Stimulated activated naive CD4-positive, alpha-beta T cell (primary cell): Measurements from ENCODE around the gene ZC3H15.
A peak's percentile ranks its signal among the peaks of the same experiment; 100 is the strongest.
"Not testable (repeated sequence)": the region's sequence is repeated elsewhere in the genome, so short reads cannot be mapped to it uniquely, and the experiment has no call there.

Experiments used
- DNase-seq, 6 experiments: peaks; one replicate each; lab custom pipeline; 2025; lab: John Stamatoyannopoulos, UW

The ZC3H15 gene

DNA sequence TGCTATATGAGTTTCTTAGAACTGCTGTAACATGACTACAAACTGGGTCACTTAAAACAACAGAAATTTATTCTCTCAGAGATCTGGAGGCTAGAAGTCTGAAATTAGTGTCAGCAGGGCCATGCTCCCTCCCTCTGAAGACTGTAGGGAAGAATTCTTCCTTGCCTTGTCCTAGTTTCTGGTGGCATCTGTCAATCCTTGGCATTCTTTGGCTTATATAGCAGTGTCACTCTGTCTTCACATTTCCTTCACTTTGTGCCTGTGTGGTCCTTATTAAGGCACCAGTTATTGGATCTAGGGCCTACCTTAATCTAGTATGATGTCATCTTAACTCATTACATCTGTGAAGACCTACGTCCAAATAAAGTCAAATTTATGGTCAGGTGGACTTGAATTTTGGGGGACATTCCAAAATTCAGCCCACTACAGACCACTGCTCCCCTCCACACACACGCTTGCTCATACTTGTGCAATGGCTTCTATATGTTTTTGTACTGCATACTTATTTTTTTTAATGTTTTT lies 7.6 kb downstream of the ZC3H15 start:
- no peak for DNase-seq

DNA sequence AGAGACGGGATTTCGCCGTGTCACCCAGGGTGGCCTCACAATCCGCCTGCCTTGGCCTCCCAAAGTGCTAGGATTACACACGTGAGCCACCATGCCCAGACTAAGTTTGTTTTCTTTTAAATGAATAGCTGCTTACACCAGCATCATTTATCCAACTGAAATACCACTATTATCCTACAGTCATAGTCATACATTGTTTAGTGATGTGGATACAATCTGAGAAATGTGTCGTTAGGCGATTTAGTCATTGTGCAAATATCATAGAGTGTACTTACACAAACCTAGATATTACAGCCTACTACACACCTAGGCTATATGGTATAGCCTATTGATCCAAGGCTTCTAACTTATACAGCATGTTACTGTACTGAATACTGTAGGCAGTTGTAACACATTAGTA lies 10.3 kb downstream of the ZC3H15 start:
- no peak for DNase-seq

DNA sequence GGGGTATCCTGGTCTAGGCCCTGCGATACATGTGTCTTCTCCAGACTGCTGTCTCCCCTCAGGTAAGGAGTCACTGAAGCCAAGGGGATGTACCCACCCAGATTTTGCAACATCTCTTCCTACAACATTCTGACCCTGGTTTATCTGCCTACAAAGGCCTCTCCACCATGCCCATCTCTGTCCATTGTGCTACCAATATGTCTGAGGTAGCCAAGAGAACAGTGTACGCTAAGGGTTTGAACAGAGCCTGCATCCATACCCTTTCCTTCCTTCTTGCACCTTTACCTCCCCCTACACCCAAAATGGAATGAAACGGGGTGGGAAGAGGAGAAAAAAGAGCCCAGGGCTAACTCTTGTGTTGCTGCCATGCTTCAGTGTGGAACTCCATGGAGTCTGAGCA lies 11.9 kb downstream of the ZC3H15 start:
- DNase-seq = no peak

DNA sequence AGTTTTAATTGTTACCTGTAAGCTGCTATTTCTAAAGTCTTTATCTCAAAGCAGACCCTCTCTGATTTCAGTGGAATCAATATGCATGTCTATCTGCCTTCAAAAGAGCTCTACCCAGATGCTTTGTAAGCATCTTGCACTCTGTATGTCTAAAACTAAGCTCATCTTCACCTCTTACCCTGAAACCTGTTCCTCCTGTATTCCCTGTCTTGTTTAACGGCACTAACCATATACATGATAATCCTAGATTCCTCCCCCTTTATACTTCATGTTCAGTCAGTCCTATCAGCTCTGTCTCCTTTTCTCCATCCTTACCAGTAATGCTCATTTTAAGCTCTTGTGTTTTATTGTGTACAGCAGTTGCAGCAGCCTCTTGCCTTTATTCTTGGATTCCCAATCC lies 12.8 kb downstream of the ZC3H15 start:
- no peak for DNase-seq

DNA sequence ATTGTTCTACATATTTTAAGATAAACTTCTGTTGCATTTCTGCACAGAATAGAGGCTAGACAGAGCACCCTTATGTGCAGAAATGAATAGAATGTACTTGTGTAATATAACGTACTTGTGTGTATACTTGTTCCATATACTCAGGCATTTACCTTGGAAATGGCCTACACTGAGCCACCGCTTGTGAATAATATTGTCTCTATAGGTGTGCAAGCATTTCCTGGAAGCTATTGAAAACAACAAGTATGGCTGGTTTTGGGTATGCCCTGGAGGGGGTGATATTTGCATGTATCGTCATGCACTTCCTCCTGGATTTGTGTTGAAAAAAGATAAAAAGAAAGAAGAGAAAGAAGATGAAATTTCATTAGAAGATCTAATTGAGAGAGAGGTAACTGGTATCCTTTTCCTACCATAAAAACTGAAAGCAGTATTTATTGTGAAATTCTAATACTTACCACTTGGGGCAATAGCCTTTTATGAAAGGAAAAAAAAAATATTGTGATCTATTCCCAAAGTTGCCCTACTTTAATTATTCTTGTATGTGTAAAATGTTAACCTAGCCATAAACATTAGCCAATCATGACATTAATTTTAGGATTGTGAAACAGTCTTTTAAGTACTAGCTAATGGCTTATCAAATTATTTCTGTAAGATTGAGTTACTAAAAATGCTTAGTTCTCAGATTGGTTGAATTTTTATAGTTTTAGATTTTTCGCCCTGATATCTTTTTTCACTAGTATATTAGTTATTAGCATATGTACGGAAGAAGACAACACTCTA lies 18.0 kb downstream of the ZC3H15 start:
- peak in 2 of 6 experiments; percentile 18 to 36 for DNase-seq

DNA sequence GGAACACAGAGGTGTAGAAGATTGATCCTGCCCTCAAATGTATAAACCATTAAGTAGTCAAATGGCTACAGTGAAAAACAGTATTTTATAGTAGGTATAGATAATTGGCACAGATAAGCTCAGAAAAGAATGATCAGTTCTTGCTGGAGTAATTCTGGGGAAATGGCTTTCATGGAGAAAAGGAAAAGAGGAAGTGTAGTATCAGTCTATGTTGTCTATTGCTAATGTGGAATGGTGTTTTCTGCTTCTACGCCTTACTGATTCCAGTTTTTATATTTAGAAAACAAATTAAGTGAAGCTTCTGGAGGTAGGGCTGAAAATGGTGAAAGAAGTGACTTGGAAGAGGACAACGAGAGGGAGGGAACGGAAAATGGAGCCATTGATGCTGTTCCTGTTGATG lies 22.2 kb downstream of the ZC3H15 start:
- DNase-seq = no peak

DNA sequence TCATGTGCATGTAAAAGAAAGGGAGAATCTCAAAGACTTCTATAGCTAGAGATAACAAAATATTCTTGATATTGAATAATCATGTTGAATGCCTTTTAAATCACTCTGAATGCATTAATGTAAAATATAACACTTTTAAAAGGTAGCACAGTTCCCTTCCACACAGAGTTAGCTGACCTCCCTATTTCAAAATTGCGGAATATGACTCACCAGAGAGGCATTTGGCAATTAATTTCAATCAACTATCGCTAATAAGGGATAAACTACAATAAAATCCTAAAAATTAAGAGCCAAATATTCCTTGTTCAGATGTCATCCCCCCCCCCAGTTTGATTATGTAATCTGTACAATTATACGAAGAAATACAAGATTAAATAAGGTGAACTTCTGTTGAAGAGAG lies 29.3 kb downstream of the ZC3H15 start:
- no peak for DNase-seq

DNA sequence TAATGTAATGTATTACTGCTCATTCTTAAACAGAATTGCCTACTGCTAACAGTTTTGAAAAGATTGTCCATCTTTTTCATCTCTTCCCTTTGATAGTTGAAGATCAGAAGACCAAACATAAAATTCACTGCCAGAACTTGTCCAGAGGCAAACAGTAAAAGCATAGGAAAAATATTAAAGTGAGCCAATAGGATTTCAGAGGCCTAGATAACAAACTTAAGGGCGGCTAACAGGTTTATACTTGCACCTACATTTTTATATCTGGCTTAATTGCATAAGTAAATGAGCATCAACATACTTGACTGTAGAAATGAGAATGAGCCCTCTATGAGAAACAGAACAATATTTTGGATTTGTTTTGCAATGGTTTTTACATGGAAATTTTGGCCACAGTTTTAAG lies 30.3 kb downstream of the ZC3H15 start:
- no peak for DNase-seq

DNA sequence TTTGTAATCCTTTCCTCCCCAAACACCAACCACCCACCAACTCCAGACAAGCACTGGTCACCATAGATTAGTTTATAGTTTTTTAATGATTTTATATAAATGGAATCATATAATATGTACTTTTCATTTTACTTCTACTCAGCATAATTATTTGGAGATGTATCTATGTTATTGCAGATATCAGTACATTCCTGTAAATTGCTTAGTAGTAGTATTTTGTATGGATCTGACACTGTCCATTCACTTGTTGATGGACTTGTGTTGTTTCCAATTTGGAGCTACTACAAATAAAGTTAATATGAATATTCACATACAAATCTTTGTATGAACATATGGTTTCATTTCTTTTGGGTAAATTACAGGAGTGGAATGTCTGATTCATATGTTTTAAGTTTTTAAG lies 31.0 kb downstream of the ZC3H15 start:
- DNase-seq = no peak

DNA sequence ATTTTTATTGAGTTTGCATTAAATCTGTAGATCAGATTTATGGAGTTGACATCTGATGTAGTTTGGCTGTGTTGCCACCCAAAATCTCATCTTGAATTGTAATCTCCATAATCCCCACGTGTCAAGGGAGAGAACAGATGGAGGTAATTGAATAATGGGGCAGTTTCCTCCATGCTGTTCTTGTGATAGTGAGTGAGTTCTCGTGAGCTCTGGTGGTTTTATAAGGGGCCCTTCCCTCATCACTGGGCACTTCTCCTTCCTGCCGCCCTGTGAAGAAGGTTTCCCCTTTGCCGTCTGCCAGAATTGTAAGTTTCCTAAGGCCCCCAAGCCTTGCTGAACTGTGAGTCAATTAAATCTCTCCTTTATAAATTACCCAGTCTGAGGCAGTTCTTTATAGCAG lies 32.2 kb downstream of the ZC3H15 start:
- no peak for DNase-seq

DNA sequence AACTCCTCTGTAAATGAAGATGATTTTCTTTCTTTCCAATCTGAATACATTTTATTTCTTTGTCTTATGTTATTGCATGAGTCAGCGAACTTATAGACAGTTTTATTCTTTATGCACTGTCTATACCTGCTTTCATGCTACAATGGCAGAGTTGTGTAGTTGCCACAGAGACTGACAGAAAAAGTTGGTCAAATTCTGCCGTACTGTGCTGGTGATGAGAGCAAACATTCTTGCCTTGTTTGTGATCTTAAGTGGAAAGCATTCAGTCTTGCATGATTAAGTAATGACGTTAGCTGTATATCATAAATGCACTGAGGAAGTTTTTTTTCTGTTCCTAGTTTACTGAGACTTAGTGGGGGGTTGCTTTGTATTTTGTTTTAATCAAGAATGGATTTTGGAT lies 32.9 kb downstream of the ZC3H15 start:
- DNase-seq = no peak

DNA sequence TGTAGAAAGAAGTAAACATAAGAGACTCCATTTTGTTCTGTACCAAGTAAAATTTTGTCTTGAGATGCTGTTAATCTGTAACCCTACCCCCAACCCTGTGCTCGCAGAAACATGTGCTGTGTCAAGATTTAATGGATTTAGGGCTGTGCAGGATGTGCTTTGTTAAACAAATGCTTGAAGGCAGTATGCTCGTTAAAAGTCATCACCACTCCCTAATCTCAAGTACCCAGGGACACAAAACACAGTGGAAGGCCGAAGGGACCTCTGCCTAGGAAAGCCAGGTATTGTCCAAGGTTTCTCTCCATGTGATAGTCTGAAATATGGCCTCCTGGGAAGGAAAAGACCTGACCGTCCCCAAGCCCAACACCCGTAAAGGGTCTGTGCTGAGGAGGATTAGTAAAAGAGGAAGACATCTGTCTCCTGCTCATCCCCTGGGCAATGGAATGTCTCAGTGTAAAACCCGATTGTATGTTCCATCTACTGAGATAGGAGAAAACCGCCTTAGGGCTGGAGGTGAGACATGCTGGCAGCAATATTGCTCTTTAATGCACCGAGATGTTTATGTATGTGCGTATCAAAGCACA lies 35.6 kb downstream of the ZC3H15 start:
- not testable (repeated sequence) for DNase-seq

DNA sequence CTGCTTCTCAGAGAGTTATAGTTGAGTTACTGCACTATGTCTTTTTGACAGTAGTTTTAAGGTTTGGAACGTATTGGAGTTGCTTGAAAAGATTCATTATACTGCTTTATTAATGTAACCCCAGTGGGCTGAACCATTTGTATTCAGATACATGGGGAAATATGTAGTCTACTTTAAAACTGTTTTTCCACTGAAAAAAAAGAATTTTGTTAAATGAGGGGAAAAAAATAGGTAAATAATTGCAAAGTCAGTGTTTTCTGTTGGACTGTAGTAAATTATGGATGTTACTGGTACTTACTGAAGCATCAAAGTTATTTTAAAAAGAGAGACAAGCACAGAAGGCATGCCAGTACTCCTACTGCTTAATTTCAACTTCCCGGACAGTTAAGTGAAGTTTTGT lies 36.4 kb downstream of the ZC3H15 start:
- no peak for DNase-seq

DNA sequence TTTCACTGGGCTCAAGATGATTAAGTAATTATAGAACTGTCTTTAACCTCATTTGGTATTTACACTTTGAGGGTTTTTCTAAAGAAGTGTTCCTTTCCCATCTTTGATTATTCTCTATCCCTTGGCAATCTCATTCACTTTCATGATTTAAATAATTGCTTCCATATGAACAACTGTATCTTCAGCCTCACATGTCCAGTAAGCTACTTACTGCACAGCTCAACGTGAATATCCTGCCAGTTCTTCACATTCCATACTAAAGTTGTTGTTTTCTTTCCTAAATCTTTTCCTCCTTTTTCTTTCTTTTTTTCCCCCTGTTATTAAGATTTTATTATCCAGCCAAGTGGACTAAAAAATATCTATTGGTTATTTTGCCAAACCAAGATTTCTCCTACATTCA lies 37.7 kb downstream of the ZC3H15 start:
- no peak for DNase-seq

DNA sequence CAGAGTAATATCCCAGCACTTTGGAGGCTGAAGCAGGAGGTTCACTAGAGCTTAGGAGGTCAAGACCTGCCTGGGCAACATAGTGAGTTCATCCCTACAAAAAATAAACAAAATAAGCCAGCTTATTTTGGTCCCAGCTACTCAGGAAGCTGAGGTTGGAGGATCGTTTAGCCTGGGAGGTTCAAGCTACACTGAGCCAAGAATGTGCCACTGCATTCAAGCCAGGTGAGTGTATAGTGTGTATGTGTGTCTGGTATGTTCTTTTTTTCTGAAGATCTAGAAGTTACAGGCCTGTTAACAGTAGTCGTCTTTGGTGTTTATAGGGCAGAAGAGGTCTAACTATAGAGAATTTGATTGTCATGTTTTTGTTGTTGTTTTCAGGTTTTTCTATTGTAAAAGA lies 40.2 kb downstream of the ZC3H15 start:
- DNase-seq = no peak

DNA sequence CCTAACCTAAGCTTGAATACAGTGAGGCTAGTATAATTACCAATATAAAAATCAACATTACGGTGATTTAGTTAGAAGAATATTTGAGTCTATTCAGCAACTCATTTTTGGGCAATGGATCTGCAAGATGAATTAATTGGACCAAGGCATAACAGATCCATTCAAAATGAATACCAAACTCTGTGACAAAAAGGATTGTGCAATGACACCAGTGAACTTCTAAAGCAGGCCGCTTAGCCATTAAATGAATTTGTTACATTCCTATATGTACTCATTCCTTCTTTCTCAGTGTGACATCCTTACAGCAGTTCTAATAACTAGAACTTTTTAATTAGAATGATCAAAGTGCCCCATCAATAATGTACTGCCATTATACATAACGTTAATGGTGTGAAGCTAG lies 44.3 kb downstream of the ZC3H15 start:
- no peak for DNase-seq

DNA sequence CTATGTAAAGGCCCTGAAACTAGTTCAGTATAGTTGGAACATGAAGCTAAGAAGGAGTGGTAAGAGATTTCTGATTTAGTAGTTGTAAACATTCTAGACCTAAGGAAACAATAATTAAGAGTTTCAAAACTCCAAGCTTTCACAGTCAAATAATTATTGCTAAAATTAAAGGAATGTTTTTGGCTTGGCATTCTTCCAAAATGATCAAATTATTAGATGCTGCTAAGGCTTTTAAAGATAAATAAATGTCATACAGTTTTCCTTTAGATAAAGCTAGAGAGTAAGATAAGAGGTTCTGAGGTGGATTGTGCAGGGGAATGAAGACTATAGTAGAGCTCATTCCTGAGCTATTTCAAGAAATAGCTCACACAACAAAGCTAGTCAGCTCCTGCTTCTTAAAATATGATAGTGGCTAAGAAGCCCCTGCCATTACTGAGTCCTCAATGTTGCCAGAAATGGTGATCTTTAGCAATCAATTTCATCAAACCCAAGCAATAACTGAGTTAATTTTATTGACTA lies 45.3 kb downstream of the ZC3H15 start:
- no peak for DNase-seq

DNA sequence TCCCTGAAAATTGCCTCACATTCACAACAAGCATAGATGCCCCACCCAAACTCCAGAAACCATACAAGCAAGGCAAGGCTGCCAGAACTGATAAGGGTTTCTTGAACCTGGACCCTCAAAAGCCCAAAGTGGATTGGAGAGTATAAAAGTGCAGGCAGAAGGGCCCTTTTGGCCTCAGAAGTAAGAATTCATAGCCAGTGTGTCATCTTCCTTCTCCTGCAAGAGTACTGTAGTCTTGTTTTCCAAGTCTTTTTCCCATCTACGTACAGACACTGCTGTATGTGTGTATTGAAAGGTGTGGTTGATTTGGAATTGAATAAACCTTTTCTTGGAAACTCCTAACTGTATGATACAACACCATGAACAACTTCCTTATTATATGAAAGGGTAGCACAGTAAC lies 46.8 kb downstream of the ZC3H15 start:
- no peak for DNase-seq

DNA sequence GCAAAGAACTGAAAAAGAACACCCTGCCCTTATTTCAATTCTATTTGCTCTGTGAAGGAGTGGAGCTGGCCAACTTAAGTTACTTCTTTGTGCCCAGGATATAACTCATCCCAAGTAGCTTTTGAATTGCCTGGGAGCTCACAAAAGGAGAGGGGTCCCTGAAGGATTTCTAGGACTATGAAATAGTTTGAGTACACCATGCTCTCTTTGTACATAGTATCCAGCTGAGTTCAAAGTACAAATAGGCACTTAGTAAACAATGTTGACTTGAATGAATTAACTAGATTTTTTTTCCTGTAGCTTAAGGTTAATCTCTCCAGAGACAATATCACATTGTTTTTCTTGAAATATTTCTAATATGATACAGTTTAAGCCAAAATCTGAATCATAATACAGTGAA lies 47.7 kb downstream of the ZC3H15 start:
- DNase-seq = no peak

DNA sequence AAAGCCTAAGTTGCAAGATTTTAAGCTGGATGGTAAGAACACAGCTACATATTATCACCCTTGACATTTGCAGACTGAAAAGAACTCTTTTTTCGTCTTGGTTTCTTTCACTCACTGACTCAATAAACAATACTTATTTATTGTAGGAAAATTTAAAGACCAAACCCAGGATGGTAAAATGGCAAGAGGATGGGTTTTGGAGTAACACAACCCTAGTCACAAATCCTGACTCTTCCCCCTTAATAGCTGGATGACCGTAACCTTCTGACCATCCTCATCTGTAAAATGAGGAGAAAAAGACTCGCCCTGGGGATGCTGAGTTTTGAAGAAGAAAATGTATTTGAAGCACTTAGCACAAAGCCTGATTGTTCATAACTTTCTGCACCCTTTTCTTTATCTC lies 48.3 kb downstream of the ZC3H15 start:
- no peak for DNase-seq

DNA sequence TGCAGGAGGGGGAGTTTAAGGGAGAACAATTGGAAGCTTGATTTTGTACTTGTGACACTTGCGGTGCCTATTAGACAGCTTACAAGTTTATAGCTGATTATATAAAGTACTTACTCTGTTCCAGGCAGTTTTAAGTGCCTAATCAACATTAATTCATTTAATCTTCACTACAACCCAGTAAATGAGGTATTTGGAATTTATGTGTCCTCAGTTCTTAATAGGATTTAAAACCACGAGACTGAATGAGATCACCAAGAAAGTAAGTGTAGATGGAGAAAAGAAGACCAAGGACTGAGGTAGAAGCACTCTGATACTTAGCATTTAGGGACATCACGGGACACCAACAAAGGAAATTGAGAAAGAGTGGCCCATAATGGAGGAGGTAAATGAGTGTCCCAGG lies 49.8 kb downstream of the ZC3H15 start:
- no peak for DNase-seq

DNA sequence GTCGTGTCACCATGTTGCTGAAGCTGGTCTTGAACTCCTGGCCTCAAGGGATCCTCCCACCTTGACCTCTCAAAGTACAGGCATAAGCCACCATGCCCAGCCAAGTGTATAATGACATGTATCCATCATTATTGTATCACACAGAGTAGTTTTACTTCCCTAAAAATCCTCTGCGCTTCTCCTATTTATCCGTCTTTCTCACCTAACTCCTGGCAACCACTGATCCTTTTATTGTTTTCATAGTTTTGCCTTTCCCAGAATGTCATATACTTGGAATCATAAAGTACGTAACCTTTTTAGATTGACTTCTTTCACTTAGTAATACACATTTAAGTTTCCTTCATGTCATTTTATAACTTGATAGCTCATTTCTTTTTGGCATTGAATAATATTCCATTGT lies 51.0 kb downstream of the ZC3H15 start:
- DNase-seq = no peak

DNA sequence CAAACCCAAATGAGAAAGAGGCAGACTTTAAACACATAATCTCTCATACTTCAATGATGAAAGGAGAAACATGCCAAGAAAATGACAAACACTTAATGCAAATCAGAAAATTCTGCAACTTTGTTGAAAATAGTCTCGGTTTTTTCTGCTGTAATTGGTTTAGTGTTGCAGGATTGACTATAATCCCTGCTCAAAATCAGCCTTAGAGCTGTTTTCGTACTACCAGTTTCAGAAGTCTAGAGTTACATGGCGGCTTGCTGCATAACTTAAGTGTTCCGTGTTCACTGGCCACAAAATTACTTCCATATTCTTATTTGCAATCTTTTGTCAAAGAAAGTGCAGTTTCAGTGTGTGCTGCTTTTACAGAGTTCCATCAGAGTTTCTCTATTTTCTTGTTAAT lies 54.9 kb downstream of the ZC3H15 start:
- no peak for DNase-seq

DNA sequence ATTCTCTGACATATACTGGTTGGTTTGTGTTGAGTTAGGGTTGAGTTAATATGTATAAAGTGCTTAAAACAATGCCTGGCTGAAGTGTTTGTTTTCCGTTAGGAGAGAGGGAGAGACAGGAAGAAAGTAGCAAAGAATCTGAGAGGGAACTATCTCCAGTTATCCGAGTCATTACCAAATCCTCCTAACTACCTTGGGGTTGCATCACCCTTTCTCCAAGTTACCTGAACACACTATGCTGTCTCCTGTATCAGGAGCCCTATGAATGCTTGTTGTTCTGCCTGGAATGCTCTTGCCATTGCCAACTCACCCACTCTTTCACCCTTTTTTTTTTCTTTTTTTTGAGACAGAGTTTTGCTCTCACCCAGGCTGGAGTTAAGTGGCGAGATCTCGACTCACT lies 55.9 kb downstream of the ZC3H15 start:
- no peak for DNase-seq
